Endothelial cell of umbilical vein (primary cell): ENCODE data around the gene NUMA1.

Experiments used
- CTCF ChIP-seq, 2 donors: IDR thresholded peaks; 1 replicate in 1 of 2; 2 replicates in 1 of 2; pipeline ENCODE4 v1.5.1; 2011; ENCODE audit warnings: low read length in 2 of 2, mild to moderate bottlenecking in 2 of 2, moderate library complexity in 2 of 2, control low read depth in 1 of 2, inconsistent platforms in 1 of 2, low read depth in 1 of 2; ENCODE audit not compliant: insufficient read depth in 1 of 2; ENCODE audit errors: extremely low read depth in 1 of 2
- EZH2 ChIP-seq: IDR thresholded peaks from 2 replicates; pipeline ENCODE4 v1.6.1; 2012; ENCODE audit warnings: borderline replicate concordance, low read depth, mild to moderate bottlenecking, moderate library complexity, low read length, inconsistent platforms; ENCODE audit not compliant: severe bottlenecking
- JUN ChIP-seq: IDR thresholded peaks from 2 replicates; pipeline ENCODE4 v1.6.1; 2011; ENCODE audit warnings: borderline replicate concordance, low read depth; ENCODE audit not compliant: insufficient read length, insufficient read depth
- POLR2A ChIP-seq: IDR thresholded peaks from 2 replicates; pipeline ENCODE4 v1.6.1; 2012; ENCODE audit warnings: low read depth, mild to moderate bottlenecking, control low read depth, low read length
- POLR2AphosphoS5 ChIP-seq: IDR thresholded peaks from 2 replicates; pipeline ENCODE4 v1.6.1; 2012; ENCODE audit warnings: low read depth, mild to moderate bottlenecking, control low read depth, low read length, moderate library complexity; ENCODE audit not compliant: insufficient read depth

GRCh38 chr11:72120930-72121329, 40.6 kb upstream of the NUMA1 start:
- no peak for TF ChIP-seq CTCF (IDR thresholded peaks at IDR 0.05; ENCODE audit: extremely low read depth in 1 of 2, insufficient read depth in 1 of 2, low read depth in 1 of 2, low read length in 2 of 2)
- TF ChIP-seq POLR2AphosphoS5, result no peak
- TF ChIP-seq POLR2A, result no peak
- no peak for TF ChIP-seq JUN
- TF ChIP-seq EZH2, result no peak
